Cardiac muscle cell (in vitro differentiated cells and primary cell): ENCODE data around the gene CEMIP2. TPM values are rescaled to one million over a fixed set of nuclear protein-coding genes. Genes with fewer than 3 reads are reported as not detected.

Experiments
- DNase-seq, 2 donors: peaks; one replicate each; pipeline versions ENCODE4 v3.0.0 to v3.0.0-alpha.2; 2010 to 2017; ENCODE audit warnings: low read depth in 1 of 2, low spot score in 1 of 2
- H3K27ac ChIP-seq: fragments of 200-600 bp; sonication (generic); 2 replicates; pipeline ENCODE4 v1.5.1; 2016
- H3K27me3 ChIP-seq: fragments of 200-600 bp; sonication (generic); 2 replicates; pipeline ENCODE4 v1.6.0; 2016; ENCODE audit warnings: control low read depth
- H3K36me3 ChIP-seq: fragments of 200-600 bp; sonication (generic); 2 replicates; pipeline ENCODE4 v1.5.1; 2016; ENCODE audit warnings: control low read depth
- H3K4me1 ChIP-seq: fragments of 200-600 bp; sonication (generic); 2 replicates; pipeline ENCODE4 v1.8.1; 2017; ENCODE audit warnings: low read depth, mild to moderate bottlenecking, mixed run types
- H3K4me3 ChIP-seq: fragments of 200-600 bp; sonication (generic); 2 replicates; pipeline ENCODE4 v1.5.1; 2016; ENCODE audit warnings: mild to moderate bottlenecking
- H3K9me3 ChIP-seq: fragments of 200-600 bp; sonication (generic); 2 replicates; pipeline ENCODE4 v1.5.1; 2017; ENCODE audit warnings: low read depth, mild to moderate bottlenecking, control low read depth
- CTCF ChIP-seq: IDR thresholded peaks from 2 replicates; pipeline ENCODE4 v1.5.1; 2012; ENCODE audit warnings: low read depth, mild to moderate bottlenecking, low read length
- polyA plus RNA-seq: library from polyadenylated mRNA; unstranded; fragments of >200 nt; fragmentation: Nextera tagmentation; extraction: Ambion mirVana; gene quantifications from 2 replicates; pipeline ENCODE4 v1.2.1, GENCODE V29; 2016
- total RNA-seq: library from RNA; depleted of rRNA; stranded (reverse); fragments of >200 nt; gene quantifications from 2 replicates; pipeline ENCODE4 v1.2.3, GENCODE V29; 2016

CEMIP2 gene
- total and polyA plus RNA-seq, 2 experiments from 2014 or later = 15.9 to 16.5 TPM

DNA sequence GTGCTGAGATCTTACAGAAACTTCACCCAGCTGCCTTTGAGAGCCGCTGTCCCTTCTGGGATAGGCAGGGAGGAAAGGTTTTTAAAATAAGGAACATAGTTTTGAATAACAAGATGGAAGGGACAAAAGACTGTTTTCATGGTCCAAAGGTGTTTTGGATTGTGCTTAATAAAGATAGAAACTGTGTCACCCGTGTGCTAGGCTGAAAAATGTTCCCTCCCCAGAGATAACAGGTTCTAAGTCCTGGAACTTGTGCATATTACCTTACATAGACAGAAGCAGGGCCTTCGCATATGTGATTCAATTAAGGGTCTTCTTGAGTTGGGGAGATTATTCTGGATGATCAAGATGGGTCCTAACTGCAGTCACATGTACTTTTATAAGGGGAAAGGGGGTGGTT is 1.9 kb upstream of the CEMIP2 start:
- no peaks in the 10 kb centered on the region for H3K9me3 ChIP-seq
- no peak overlapping the region for H3K4me3 ChIP-seq
- DNase-seq = no peak
- H3K4me1 ChIP-seq = peaks cover 11% of the 10 kb centered on the region
- no peaks in the 10 kb centered on the region for H3K36me3 ChIP-seq
- H3K27ac ChIP-seq = no peak overlapping the region
- no peaks in the 10 kb centered on the region for H3K27me3 ChIP-seq
- no peak for TF ChIP-seq CTCF

- H3K27me3 ChIP-seq = no peaks in the 10 kb centered on the region
- H3K4me1 ChIP-seq = peaks cover 11% of the 10 kb centered on the region
- H3K4me3 ChIP-seq = peak overlapping the region; percentile 75
- TF ChIP-seq CTCF = no peak
- no peaks in the 10 kb centered on the region for H3K9me3 ChIP-seq
- H3K36me3 ChIP-seq = no peaks in the 10 kb centered on the region
- DNase-seq = peak; percentile 43 to 78
- no peak overlapping the region for H3K27ac ChIP-seq
Measured at GRCh38 chr9:71769175-71770161, 1.2 kb upstream of the CEMIP2 start.

DNA sequence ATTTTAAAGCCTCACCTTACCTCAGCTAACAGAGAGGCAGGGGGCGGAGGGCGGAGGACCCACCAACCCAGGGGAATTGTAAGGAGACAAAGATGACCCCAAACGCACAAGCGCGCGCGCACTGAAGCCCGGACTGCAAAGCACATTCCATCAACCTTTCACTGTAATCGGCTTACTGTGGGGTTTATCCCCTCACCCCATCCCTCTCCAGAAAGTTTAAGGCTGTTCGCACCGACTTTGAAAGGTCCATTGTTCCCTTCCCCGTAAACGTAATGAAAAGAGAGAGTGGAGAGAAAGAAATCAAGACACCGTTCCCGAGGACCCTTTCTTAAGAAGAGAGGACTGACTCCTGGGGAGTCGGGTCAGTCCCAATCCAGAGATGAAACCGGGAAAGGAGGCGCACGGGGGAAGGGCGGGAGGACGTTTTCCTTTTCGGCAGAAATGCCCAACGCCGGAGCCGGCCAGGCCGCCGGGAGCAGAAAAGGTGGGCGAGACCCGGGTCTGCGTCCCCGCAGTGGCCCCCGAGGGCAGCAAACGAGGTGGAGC is 464 bp downstream of the CEMIP2 start:
- no peak for TF ChIP-seq CTCF
- peaks cover 11% of the 10 kb centered on the region for H3K4me1 ChIP-seq
- peak overlapping the region; percentile 94 for H3K27ac ChIP-seq
- H3K9me3 ChIP-seq = no peaks in the 10 kb centered on the region
- no peaks in the 10 kb centered on the region for H3K36me3 ChIP-seq
- no peaks in the 10 kb centered on the region for H3K27me3 ChIP-seq
- peak overlapping the region; percentile 75 for H3K4me3 ChIP-seq
- DNase-seq = peak; percentile 41 to 42

- no peak overlapping the region for H3K27ac ChIP-seq
Measured at GRCh38 chr9:71767163-71767775, 1.0 kb downstream of the CEMIP2 start.

More at GRCh38 chr9:71767163-71767775, 1.0 kb downstream of the CEMIP2 start:
- no peaks in the 10 kb centered on the region for H3K36me3 ChIP-seq
- peak in 1 of 2 donors; percentile 51 for DNase-seq
- H3K9me3 ChIP-seq = no peaks in the 10 kb centered on the region
- no peaks in the 10 kb centered on the region for H3K27me3 ChIP-seq
- peaks cover 11% of the 10 kb centered on the region for H3K4me1 ChIP-seq
- peak overlapping the region; percentile 75 for H3K4me3 ChIP-seq
- no peak for TF ChIP-seq CTCF
